Muscle of arm (tissue), 12 donors: ENCODE data around the gene PLXNA4. TPM values are rescaled to one million over a fixed set of nuclear protein-coding genes. Genes with fewer than 3 reads are reported as not detected.

Experiments
- DNase-seq: peaks from one replicate; pipeline ENCODE4 v3.0.0-alpha.2; 2013
- polyA plus RNA-seq, 12 donors: library from polyadenylated mRNA; unstranded; fragments of 120-200 nt; gene quantifications; one replicate each; pipeline ENCODE4 v1.2.1, GENCODE V29; 2013; ENCODE audit not compliant: insufficient read length in 12 of 12

PLXNA4 gene
- polyA plus RNA-seq, 12 donors = 1.8 to 8.4 (median 4.5) TPM; not detected in 1

GRCh38 chr7:132098327-132098726 lies 477.9 kb downstream of the PLXNA4 start:
- DNase-seq = no peak

GRCh38 chr7:132097550-132098134 lies 478.6 kb downstream of the PLXNA4 start:
- no peak for DNase-seq

GRCh38 chr7:132095111-132095765 lies 481.0 kb downstream of the PLXNA4 start:
- no peak for DNase-seq

- no peak for DNase-seq
Measured at GRCh38 chr7:132092106-132092505, 484.2 kb downstream of the PLXNA4 start.

GRCh38 chr7:132091706-132092105 lies 484.6 kb downstream of the PLXNA4 start:
- no peak for DNase-seq

GRCh38 chr7:132090444-132090843 lies 485.8 kb downstream of the PLXNA4 start:
- DNase-seq = no peak

GRCh38 chr7:132089356-132089755 lies 486.9 kb downstream of the PLXNA4 start:
- no peak for DNase-seq

- no peak for DNase-seq
Measured at GRCh38 chr7:132087421-132087820, 488.8 kb downstream of the PLXNA4 start.

- no peak for DNase-seq
Measured at GRCh38 chr7:132084776-132085388, 491.4 kb downstream of the PLXNA4 start.

- DNase-seq = no peak
Measured at GRCh38 chr7:132083537-132084123, 492.6 kb downstream of the PLXNA4 start.

GRCh38 chr7:132083126-132083525 lies 493.1 kb downstream of the PLXNA4 start:
- no peak for DNase-seq

GRCh38 chr7:132082394-132082793 lies 493.9 kb downstream of the PLXNA4 start:
- DNase-seq = no peak

GRCh38 chr7:132081686-132082085 lies 494.6 kb downstream of the PLXNA4 start:
- DNase-seq = no peak

- no peak for DNase-seq
Measured at GRCh38 chr7:132080967-132081668, 495.2 kb downstream of the PLXNA4 start.

- DNase-seq = no peak
Measured at GRCh38 chr7:132080467-132080866, 495.8 kb downstream of the PLXNA4 start.

GRCh38 chr7:132078891-132079735 lies 497.2 kb downstream of the PLXNA4 start:
- DNase-seq = no peak

GRCh38 chr7:132077971-132078685 lies 498.1 kb downstream of the PLXNA4 start:
- no peak for DNase-seq

GRCh38 chr7:132076301-132077035 lies 499.8 kb downstream of the PLXNA4 start:
- DNase-seq = no peak

GRCh38 chr7:132075515-132075914 lies 500.8 kb downstream of the PLXNA4 start:
- DNase-seq = no peak
